GM12872 (cell line): Measurements from ENCODE around the gene NCR2.

ENCODE experiments used
- TF ChIP-seq, protein P1 (sequence below): IDR thresholded peaks from 3 replicates; pipeline ENCODE4 v1.5.1; 2011; ENCODE audit warnings: low read depth, mild to moderate bottlenecking, low read length, moderate library complexity; ENCODE audit not compliant: insufficient read depth

NCR2 gene

GRCh38 chr6:41372832-41373626 is 37.6 kb downstream of the NCR2 start:
- TF ChIP-seq, protein P1, sequence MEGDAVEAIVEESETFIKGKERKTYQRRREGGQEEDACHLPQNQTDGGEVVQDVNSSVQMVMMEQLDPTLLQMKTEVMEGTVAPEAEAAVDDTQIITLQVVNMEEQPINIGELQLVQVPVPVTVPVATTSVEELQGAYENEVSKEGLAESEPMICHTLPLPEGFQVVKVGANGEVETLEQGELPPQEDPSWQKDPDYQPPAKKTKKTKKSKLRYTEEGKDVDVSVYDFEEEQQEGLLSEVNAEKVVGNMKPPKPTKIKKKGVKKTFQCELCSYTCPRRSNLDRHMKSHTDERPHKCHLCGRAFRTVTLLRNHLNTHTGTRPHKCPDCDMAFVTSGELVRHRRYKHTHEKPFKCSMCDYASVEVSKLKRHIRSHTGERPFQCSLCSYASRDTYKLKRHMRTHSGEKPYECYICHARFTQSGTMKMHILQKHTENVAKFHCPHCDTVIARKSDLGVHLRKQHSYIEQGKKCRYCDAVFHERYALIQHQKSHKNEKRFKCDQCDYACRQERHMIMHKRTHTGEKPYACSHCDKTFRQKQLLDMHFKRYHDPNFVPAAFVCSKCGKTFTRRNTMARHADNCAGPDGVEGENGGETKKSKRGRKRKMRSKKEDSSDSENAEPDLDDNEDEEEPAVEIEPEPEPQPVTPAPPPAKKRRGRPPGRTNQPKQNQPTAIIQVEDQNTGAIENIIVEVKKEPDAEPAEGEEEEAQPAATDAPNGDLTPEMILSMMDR: no peak

- TF ChIP-seq, protein P1: no peak
Observed at GRCh38 chr6:41373627-41373918, 38.2 kb downstream of the NCR2 start.

- TF ChIP-seq, protein P1: no peak
Observed at GRCh38 chr6:41373919-41374617, 38.7 kb downstream of the NCR2 start.

DNA sequence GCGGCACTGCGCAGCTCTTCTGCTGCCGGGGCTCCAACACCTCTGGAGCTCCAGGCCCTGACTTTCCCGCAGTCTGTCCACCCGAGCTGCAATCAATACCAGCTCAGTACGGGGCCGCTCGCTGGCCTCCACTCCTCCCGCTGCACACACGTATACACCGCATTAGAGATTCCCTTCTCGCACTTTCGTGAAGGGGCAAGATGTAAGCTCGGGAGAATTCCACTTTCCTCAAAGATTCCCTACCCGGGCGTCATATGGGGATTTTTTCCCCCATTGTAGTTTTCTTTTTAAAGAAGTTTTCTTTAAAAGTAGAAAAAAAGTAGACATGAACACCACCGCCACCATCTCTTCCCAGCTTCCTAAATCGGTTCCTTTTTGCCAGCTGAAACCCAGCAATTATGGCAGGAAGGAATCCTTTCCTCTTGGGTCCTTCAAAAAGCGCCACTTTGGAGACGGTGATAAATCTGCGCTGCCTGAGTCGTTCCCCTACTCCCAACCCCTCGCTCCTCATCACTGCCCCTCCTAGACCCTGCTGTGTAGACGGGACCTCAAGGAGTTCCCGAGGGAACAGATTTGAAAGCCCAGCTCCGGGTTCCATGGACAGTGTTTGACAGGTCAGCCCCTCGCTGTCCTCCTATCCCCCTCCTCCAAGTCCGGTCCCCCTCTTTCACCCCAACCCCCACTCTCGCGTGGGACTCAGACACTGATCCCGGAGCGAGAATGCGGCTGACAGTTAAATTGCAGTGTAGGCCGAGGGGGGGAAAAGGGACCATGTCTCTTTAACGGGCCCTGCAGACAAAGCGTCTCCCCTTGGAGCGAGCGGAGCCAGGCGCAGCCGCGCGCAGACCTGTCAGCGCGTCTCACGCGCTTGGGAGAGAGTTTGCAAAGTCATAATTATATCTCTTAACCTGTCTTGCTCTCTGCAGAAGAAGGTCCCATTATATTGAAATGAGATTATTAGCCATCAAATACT is 39.5 kb downstream of the NCR2 start:
- TF ChIP-seq, protein P1: no peak

DNA sequence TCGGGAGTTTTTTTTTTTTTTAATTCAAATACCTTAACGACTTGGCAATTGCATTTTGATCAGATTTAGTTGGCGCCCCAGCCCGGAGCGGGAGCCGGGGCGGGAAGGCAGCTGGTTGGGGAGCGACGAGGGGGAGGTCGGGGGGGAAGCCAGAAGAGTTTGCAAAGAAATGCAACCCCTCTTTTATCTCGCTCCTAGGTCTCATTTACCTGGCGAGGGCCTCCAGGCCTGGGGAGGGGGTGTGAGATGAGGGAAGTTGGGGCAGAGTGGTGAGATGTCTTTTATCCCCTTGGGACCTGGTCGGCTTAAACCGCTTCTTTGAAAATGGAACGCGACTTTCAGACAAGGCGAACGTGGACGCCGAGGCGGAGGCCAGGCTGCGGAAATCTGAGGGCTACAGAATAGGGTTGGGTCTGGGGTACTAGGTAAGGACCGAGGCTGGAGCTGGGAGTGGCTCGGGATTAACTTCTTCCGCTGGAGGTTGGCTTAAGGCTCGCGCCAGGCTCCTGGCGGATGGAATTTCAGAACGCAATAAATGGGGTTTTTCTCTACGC is 40.3 kb downstream of the NCR2 start:
- TF ChIP-seq, protein P1: no peak

DNA sequence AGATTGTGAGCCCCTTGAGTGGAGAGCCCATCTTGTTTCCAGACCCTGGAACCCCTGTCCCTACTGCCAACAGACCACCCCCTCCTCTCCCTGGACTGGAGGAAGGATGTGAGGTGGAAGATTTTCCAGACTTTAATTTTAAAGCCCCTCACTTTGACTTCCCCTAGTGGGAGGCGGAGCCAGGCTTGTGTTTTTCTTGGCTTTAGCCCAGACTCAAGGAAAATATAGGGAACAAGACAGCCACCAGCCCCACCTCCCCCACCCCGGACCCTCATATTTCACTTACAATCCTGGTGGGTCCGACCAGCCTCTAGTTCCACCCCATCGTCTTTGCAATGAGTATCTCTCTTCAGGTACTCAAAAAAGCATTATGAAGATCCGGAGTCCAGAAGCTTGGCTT is 40.8 kb downstream of the NCR2 start:
- TF ChIP-seq, protein P1: no peak

DNA sequence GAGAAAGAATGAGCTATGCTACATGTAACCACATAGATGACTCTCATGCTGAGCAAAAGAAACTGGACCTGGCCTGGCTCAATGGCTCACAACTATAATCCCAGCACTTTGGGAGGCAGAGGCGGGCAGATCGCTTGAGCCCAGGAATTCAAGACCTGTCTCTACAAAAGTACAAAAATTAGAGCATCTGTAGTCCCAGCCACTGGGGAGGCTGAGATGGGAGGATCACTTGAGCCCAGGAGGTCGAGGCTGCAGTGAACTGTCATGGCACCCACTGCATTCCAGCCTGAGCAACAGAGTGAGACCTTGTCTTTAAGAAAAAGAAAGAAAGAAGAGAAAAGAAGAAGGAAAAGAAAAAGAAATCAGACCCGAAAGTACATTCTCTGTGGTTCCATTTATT is 41.7 kb downstream of the NCR2 start:
- TF ChIP-seq, protein P1: no peak
